Immature natural killer cell (primary cell): ENCODE results near the gene LBR. TPM values are rescaled to one million over a fixed set of nuclear protein-coding genes. Genes with fewer than 3 reads are reported as not detected.

Experiments
- polyA plus RNA-seq, 3 donors: library from polyadenylated mRNA; unstranded; fragments of 300-500 nt; fragmentation: Illumina TruSeq; gene quantifications; one replicate each; pipeline ENCODE4 v1.2.3, GENCODE V29; 2021

The LBR gene
- polyA plus RNA-seq, 3 donors from 2014 or later, result 100.0 to 136 (median 117) TPM

Other genes starting within 250 kb of the LBR start
- under 1 TPM in 1 of 3 donors, not detected in 2; 0.24 TPM for gene ENAH, start 225.1 kb upstream of the LBR start, polyA plus RNA-seq